Measurements from ENCODE around the gene ATG9B.
"Not testable (repeated sequence)": the region's sequence is repeated elsewhere in the genome, so short reads cannot be mapped to it uniquely, and the experiment has no call there.

Gene ATG9B

DNA sequence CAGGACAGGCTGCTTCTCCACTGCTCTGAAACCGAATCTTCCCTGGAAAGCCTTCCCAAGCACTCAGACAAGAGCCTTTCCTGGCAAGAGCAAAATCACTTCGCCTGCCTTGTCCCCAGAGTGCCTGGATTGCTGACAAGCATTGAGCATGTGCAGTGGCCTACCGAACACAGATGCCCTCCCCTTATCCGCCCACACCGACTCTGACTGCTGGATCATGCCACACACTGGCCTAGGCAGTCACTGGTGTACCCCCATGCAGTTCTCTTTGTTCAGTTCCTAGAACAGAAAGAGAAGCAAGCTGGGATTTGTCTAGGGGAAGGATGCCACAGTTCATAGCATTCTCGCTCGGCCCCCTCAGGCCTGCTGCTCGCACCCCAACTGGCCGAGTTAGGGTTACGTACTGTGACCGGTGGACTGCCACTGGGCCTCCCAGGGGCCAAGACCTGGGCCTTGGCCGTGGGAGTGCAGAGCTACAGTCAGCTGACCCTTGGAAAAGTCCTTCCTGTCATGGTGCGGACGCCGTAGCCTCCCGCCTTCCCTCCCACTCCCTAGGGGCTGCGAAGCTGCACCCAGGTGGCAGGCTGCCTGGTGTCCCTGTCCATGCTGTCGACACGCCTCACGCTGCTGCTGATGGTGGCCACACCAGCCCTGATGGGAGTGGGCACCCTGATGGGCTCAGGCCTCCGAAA, 10.9 kb upstream of the ATG9B start:
- no peak for DNase-seq (ENCODE audit: low spot score)

GRCh38 chr7:151034312-151035025, 10.2 kb upstream of the ATG9B start:
- DNase-seq (ENCODE audit: low spot score): no peak

DNA sequence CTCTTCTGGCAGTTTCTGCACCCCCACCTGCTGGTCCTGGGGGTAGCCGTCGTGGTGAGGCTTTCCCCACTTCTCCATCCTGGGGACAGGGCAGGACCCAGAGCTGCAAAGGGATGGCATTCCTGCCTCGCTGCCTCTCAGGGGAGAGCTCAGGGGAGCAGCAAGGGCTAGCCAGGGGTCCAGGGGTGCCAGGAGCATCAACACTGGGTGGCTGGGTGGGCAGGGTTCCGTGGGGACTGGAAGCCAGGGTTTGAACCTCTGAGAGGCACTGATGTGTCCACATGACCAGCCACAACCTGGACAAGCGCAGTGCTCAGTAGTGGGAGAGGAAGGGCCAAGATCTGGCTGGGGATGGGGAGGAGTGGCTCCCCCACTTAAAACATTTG, 9.6 kb upstream of the ATG9B start:
- DNase-seq (ENCODE audit: low spot score): no peak

DNA sequence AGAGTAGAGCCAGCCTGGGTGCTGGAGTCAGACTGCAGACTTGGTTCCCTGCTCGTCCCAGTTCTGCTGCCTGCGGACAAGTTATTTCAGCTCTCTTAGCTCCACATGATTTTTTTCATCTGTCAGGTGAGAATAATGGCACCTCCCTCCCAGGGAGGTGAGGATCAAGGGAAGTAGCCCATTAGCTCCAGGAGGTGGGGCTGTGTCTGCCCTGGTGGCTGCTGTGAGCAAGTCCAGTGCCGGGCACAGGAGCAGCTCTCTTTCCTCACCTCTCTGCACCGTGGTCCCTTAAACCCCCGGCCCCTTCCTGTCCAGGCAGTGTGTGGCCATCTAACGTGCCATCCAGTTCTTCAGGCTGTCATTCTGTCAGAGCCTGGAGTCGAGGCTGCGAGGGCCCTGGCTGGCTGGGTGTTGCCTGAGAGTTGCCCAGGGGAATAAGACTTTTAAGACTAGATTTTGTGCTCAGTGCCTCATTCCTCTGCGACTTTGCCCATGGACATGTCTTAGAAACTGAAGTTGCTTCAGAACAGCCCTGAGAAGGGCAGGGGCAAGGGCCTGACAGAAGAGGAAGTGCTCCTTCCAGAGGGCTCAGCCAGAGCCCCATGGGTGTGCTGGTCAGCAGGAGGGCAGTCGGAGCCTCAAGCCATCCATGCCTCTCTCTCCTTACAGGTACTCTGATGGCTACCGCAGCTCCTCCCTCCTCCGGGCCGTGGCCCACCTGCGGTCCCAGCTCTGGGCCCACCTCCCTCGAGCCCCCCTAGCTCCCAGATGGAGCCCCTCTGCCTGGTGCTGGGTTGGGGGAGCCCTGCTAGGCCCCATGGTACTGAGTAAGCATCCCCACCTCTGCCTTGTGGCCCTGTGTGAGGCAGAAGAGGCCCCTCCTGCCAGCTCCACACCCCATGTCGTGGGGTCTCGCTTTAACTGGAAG, 8.9 kb upstream of the ATG9B start:
- DNase-seq (ENCODE audit: low spot score): no peak

GRCh38 chr7:151031011-151031410, 6.7 kb upstream of the ATG9B start:
- no peak for DNase-seq (ENCODE audit: low spot score)

DNA sequence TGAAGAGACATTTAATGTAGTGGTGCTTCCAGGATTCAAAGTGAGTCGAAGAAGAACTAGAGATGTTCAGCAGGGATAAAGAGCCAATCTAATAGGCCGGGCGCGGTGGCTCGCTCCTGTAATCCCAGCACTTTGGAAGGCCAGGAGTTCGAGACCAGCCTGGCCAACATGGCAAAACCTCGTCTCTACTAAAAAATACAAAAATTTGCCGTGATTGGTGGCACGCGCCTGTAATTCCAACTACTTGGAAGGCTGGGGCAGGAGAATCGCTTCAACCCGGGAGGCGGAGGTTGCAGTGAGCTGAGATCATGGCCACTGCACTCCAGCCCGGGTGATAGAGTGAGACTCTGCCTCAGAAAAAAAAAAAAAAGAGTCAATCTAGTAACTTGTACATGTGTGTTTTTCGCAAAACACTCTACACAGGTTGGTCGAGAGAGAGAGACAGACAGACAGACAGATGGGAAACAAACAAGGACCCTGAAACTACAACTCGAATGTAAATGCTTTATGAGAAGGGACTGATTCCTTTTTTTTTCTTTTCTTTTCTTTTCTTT, 4.7 kb upstream of the ATG9B start:
- DNase-seq (ENCODE audit: low spot score): no peak

DNA sequence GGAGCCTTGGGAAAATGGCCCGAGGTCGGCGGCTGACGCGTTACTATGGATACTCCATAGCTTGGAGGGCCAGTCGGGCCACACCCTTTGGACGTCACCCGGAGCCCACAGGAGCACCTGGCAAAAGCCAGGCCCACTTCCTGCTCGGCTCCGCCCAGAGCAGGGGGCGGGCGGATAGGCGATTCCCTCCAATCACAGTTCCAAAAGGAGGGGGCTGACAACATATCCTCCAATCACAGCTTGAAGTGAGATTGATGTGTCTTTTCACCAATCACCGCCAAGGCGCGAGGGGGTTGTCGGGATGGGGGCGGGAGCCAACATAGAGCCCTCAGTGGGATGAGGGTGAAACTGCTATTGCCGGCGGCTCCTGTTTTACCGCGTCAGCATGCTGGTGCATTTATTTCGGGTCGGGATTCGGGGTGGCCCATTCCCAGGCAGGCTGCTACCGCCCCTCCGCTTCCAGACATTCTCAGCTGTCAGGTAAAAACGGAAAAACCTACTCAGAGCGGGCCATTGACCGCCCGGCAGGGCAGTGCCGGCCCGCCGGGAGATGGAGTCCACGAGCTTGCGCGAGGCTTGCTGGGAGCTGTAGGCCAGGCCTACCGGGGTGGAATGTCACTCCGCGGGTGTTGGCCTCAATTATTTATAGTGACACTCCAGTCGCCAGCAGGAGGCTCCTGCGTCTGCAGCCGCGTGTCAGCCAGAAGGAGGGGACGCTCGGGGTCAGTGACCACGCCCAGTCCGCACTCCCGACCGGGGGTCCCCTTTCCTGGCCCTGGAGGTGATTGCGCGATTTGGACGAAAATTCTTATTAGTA, 4.0 kb upstream of the ATG9B start, which contains the start of gene ABCB8:
Gene ABCB8, plus strand, starts transcription at position 320 of the 817 bp plus-strand sequence. Its CDS starts 66 bp downstream, at position 386.
- DNase-seq (ENCODE audit: low spot score): peak; percentile 99

DNA sequence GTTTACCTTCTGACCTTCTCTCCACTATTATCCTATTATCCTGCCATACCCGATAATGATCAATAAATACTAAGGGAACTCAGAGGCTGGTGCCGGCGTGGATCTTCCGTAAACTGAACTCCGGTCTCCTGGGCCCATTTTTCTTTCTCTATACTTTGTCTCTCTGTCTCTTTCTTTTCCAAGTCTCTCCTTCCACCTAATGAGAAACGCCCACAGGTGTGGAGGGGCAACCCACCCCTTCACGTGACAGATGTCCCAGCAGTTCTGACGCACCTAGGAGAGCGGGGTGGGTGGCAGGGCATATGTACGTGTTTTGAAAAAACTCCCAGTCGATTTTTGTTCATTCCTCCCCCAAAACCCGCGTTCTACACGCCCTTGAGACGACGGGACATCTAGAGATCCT, 3.4 kb upstream of the ATG9B start:
- DNase-seq (ENCODE audit: low spot score): not testable (repeated sequence)

DNA sequence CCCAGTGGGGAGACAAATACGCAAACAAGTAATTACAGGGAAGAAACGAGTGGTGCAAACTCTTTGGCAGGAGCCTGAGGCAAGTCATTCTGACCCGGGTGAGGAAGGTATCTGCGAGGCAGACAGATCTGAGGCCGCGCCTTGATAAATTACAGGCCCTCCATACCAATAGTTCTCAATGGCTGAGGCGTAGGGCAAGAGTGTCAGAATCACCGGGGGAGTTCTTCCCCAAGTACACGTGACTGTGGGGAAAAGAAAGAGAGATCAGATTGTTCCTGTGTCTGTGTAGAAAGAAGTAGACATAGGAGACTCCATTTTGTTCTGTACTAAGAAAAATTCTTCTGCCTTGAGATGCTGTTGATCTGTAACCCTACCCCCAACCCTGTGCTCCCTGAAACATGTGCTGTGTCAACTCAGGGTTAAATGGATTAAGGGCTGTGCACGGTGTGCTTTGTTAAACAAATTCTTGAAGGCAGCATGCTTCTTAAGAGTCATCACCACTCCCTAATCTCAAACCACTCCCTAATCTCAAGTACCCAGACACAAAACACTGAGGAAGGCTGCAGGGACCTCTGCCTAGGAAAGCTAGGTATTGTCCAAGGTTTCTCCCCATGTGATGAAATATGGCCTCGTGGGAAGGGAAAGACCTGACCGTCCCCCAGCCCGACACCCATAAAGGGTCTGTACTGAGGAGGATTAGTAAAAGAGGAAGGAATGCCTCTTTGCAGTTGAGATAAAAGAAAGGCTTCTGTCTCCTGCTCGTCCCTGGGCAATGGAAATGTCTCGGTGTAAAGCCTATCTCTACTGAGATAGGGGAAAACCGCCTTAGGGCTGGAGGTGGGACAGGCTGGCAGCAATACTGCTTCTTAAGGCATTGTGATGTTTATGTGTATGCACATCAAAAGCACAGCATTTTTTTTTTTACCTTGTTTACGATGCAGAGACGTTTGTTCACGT, 2.8 kb upstream of the ATG9B start:
- not testable (repeated sequence) for DNase-seq (ENCODE audit: low spot score)

DNA sequence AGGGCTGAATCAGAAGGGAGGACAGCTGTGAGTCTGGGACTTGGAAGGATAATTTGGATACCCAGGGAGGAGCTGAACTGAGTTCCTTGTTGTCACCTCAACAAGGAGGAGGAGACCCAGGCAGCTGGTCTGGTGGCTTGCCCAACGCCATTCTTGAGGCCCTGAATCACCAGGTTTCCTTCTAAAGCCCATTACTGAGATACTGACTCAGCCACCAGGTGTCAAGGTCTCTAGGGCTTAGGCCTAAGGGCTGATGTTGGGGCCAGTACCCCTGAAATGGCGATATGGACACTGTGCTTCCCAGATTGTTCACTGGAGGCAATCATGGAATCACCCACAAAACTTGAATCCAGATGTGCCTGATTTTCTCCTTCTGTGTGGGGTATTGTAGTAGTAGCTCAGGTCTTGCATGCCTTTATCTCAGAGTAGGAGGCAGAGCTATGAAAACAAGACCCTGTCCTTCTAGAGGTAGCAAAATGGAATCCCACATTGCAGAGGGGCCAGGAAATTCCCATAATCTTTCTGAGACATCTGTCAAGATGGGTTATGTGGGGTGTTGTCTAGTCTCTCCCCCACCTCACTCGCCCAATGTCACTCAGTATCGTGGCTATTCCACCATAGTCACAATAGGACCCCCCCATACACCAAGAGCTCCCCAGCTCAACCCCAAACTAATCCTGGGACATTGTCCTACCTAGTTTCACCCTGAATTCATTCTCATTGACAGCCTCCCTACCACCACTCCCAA, 1.8 kb upstream of the ATG9B start:
- no peak for DNase-seq (ENCODE audit: low spot score)

DNA sequence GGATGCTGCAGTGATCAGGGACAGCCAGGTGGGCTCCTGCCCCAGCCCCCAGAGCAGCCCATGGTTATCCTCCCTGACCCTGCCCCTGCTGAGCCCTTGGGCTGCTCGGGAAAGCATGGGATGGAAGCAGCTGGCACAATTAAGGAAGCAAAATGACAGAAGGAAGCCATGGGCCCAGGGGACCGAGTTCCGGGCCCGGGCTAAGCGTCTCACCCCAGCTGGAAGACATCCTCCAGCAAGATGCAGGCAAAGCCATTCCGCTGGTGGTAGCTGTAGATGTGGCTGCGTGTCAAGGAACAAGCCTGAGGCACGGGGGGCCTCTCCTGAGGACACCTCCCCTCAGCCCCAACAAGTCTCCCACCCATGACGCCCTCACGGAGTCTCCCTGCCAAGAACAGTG, 1.1 kb downstream of the ATG9B start:
- no peak for DNase-seq (ENCODE audit: low spot score)

GRCh38 chr7:151020231-151020630, 4.1 kb downstream of the ATG9B start:
- no peak for DNase-seq (ENCODE audit: low spot score)

DNA sequence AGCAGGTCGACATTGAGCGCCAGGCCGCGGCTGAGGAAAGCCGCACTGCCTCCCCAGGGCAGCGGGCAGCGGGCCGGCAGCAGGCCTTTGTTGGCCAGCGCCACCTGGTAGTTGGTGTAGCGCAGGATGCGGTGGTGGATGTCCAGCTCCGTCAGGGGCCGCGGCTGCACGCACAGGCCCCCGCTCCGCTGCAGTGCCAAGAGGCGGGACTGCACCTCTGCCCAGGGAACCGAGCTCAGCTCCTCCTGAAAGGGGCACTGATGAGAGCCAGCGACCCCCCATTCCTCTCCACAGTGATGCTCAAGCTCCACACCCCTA, 5.2 kb downstream of the ATG9B start:
- DNase-seq (ENCODE audit: low spot score): no peak

DNA sequence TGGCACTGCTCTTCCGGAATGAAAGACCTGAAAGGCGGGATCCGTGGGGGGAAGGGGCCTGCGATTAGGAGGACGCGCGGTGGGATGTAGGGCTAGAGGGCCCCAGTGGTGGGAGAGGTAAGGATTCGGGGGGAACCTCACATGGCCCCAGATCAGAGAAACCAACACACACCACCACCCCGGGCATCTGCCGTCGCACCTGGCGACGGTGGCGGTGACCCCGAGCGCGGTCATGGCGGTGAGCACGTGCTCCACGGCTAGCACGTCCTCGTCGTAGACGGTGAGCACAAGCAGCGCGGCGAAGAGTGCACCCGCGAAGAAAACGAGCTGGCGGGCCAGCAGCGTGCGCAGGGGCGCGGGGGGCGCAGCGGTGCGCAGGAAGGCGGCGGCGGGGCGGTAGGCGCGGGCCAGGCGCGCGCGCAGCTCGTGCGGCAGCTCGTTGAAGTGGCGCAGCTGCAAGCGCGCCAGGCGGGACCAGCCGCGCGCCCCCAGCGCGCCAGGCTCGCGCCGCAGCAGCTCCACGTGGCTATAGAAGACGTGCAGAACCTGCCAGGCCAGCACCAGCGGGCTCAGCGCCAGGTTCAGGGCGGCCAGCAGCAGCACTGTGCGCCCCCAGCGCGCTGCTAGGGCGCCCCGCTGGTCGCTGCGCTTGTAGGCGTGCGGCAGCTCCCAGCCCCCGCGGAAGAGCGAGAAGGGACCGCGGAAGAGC, 5.7 kb downstream of the ATG9B start:
- peak; percentile 26 for DNase-seq (ENCODE audit: low spot score)

DNA sequence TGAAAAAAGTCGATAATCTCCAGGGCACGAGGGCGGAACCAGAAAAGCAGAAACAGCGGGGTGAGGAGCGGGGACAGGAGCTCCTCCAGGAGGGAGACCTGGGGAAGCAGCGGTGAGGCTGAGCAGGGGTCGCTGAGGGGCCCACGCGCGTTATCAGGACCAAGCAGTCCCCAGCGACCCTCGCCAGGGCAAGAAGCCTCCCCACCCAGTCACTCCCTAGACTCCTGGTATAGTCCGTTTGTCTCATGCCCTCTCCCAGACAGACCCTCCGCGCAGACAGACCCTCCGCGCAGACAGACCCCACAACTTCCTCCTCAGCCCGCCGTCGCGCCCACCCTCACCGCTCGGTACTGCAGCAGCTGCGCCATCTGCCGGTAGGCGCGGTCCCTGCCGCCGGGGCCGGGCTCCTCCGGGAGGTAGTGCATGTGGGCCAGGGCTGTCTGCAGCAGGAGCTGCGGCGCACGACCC, 6.3 kb downstream of the ATG9B start:
- DNase-seq (ENCODE audit: low spot score): peak; percentile 81

DNA sequence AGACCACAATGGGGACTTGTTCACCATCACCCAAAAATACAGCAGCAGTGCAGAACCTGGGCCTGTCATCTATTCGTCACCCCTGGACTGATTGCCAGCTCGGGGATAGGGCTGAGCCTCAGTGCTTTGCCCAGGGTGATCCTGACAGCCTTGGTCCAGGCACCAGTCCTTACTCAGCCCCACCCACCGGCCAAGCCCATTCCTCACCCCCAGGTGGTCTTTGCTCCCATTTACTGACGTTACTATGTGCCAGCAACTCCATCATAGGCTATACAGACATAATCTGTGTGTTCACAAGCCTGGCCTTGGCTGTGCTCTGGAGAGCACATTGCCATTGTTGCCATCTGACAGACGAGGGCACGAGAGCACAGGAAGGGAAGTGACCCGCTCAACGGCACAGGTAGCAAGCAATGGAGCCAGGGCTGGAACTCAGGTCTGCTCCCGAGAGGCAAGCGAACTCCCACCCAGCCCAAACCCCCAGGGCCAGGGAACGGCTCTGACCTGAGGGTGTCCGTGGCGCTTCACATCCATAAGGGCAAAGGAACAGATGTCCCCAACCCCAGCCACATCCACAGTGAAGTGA, 6.8 kb downstream of the ATG9B start:
- no peak for DNase-seq (ENCODE audit: low spot score)

GRCh38 chr7:151016942-151017341, 7.4 kb downstream of the ATG9B start:
- no peak for DNase-seq (ENCODE audit: low spot score)

DNA sequence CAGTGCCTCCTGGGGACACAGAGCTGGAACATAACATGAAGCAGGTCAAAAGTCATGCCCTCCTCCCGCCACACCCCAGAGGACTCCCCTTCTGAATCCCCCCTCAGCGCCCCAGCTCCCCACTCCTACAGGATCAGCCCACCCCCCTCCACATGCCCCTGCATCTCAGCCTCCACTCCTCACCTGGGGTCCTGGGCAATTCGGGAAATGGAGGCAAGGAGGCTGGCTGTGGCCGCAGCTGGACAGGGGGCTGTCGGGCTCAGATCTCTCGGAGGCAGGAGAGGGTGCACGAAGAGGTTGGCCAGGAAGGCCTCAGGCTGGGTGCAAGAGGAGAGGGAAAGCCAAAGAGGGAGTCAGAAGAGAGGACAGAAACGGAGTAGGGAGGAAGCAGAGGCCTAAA, 7.8 kb downstream of the ATG9B start:
- DNase-seq (ENCODE audit: low spot score): no peak

- no peak for DNase-seq (ENCODE audit: low spot score)
Measured at GRCh38 chr7:151015967-151016366, 8.3 kb downstream of the ATG9B start.
